GM19023 (cell line): ENCODE results near the gene FBXW2.
A peak's percentile ranks its signal among the peaks of the same experiment; 100 is the strongest.
"Not testable (repeated sequence)": the region's sequence is repeated elsewhere in the genome, so short reads cannot be mapped to it uniquely, and the experiment has no call there.

Experiments used
- ATAC-seq: cut with Tn5 transposase; IDR thresholded peaks from one replicate; pipeline ENCODE4 v1.9.1; 2021; ENCODE audit warnings: mild to moderate bottlenecking, moderate library complexity; ENCODE audit not compliant: unreplicated experiment

The FBXW2 gene, protein sequence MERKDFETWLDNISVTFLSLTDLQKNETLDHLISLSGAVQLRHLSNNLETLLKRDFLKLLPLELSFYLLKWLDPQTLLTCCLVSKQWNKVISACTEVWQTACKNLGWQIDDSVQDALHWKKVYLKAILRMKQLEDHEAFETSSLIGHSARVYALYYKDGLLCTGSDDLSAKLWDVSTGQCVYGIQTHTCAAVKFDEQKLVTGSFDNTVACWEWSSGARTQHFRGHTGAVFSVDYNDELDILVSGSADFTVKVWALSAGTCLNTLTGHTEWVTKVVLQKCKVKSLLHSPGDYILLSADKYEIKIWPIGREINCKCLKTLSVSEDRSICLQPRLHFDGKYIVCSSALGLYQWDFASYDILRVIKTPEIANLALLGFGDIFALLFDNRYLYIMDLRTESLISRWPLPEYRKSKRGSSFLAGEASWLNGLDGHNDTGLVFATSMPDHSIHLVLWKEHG

DNA sequence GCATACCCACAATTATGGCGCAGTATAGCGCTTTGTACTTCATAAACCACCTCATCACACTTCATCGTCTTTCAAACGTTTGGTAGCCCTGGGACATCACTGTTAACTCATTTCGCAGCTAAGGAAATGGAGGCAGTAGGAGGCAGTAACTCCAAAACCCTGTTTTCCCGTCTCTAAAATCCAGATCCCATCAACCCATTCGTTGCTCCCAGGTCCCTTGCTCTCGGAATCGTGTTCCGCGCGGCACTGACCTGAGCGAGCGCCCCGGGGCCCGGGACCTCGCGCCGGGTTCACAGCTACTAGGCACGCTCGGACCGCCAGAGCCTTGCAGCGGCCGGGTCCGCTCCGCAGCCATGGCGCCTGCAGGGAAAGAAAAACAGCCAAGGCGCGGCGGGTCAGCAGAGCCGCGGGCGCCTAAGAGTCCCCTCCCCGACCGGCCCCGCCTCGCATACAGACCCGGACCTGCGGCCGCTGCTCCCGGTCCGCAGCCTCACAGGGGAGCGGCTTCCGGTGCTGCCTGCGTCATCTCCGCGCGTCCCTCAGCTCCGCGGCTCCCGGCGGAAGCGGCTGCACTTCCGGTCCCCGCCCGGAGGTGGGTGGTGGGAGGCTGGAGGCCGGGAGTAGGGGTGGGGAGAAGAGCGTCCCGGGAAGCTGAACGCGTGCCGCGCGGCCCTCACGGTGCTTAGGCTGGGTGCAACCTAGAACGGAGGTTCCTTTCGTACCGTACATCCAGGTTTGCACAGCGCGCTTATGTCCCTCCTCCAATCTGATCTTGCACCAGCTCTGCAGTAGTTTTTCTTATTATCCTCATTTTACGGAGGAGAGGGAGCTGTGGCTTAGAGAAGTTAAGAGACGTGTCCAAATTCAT is at the start of gene FBXW2:
Gene FBXW2, minus strand, starts transcription at position 519 of the 868 bp plus-strand sequence. CDS start 5,158 bp downstream, outside the sequence.
- peak; percentile 96 for ATAC-seq

DNA sequence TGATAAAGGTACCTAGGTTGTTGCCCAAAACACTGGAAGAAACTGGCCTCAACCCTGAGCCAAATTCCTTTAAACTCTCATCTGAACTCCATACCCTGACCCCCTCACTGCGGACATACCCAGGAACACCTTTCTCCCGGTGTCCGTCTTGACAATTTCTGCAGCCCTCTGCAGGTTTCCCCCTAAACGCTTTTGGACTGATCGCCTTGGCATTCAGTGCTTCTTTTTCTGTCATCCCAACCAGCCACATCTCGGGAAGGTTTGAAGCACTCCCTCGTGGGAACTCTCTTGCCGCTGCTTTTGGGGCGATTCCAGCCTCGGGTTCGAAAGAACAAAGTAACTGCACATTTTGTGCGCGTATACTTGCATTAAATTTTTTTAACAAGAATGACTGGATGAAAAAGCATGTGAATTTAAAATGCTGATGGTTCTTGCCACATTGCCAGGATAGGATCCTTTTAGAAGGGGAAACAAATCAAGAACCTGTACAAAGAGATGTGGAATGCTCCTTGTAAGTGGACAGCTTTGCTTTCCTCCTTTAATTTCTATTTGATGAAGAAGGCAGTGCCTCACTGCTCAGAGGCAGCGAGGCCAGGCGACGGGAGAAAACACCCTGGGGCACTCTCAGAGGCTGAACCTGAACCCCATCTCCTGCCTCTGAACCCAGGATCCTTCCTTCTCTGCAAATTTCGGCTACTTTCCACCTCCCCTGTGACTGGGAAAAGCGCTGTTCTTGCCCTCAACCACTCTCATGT is 48.9 kb upstream of the FBXW2 start:
- ATAC-seq, result peak; percentile 6

DNA sequence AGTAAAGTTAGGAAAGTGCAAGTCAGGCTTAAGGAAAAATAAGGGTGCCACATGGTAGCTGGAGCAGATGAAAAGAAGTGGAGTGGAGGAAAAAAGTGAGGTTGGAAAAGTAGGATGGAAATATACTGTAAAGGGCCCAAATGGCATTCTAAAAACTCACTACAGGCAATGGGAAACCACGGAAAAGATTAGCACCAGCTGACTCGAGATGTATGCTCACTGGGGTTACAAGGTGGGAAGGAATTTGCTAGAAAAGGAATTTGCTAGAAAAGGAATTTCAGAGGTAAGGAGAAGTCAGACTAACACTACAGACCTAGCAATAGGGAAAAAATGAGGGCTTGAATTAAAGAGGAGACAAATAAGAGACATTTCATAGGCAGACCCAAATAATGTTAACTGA is 45.9 kb upstream of the FBXW2 start:
- no peak for ATAC-seq

DNA sequence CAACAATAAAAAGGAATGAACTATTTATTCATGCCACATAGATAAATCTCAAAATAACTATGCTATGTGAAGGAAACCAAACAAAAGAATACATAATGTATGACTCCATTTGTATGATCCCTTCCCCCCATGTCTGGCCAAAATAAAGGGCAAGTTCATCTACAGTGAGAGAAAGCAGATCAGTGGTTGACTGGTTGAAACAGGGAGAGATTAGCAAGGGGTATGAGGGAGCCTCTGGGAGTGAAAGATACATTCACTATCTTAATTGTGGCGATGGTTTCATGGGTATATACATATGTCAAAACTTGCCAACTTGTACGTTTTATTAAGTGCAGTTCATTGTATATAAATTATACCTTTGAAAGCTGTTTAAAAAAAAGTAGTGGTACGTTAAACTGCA is 44.7 kb upstream of the FBXW2 start:
- ATAC-seq, result no peak

DNA sequence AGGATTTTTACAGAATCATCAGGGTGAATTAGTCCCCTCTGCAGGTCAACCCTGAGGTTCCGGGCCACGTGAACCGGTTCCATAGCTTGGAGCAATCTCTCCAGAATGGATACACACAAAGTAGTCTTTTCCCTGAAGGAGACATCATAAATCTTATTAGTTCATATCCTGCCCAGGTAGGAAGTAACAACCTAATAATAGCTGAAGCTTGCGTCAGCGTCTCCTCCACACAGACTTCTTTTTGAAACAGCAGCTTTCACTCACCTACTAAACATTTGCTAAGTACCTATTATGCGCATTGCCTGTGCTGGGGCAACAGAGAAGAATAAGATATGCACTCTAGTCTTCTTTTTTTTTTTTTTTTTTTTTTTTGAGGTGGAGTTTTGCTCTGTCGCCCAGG is 40.1 kb upstream of the FBXW2 start:
- ATAC-seq, result no peak

DNA sequence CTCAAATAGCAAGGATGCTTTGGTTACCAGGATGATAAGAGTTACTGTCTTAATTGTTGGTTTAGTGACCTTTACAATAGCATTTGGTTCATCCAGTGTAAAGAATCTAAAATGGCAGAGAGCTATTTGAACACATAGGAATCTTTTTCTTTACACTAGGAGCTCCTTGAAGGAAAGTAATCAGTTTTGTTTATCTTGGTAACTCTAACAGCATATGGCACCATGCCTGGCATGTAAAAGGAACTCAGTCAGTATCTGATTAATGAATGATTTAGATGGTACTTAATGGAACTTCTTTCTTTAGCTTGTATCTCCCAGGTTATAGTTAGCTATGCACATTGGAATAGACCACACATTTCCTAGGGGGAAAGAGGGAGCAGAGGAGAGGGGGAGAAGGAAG is 39.6 kb upstream of the FBXW2 start:
- no peak for ATAC-seq

DNA sequence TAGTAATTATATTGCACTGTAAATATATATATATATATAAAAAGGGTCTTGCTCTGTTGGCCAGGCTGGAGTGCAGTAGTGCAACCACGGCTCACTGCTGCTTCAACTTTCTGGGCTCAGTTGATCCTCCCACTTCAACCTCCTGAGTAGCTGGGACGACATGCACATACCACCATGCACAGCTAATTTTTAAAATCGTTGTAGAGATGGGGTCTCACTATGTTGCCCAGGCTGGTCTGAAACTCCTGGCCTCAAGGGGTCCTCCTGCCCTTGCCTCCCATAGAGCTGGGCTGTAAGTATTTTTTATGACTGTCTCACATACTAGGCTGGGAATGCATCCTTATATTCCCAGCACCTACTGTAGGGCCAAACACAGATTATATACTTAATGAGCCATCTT is 37.6 kb upstream of the FBXW2 start:
- no peak for ATAC-seq

DNA sequence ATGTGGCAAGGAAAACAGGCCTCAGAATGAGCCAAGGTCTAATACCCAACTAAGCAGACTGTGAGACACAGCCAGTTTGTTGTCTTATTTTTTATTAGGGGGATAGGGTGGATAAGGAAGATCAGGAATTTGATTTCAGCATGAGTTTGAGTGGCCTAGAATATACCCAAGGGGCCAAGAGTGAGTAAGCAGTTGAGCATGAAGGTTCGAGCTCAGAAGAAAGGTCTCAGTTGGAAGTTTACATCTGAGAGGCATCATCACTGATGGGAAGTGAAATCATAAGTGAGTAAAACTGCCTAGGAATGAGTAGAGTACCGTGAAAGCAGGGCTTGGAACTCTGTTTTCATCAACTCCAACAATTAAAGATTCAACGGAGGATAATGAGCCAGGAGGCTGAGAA is 36.9 kb upstream of the FBXW2 start:
- ATAC-seq, result no peak

DNA sequence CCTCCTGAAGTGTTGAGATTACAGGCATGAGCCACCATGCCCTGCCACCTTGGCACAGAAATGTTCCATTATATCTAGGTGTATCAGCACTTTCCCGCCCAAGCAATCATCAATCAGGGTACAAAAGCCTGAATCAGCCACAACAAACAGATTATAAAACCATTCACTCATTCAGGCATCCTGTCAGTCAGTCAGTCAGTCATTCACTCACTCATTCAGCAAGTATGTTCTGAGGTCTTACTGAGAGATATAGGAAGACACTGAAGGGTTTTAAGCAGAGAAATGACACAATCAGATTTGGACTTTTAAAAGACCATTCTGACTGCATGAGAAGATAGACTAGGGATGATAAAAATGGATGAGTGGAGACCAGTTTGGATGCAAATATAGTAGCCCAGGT is 36.4 kb upstream of the FBXW2 start:
- ATAC-seq, result no peak

DNA sequence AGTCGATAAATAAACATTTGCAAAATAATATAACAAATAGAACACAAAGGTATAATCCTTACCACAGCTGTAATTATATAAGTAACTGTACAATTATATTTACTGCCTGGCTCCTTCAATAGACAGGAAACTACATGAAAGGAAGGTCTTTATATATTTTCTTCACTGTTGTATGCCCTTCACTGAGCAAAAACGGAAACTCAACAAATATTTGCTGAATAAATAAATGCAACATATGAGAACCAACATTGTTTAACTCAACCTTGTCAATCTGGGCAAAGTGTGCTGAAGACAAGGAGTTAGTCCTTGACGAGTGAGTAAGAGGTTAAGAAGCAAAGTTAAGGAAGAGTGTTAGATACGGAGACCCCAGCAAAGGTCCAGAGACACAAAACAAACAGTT is 26.9 kb upstream of the FBXW2 start:
- ATAC-seq, result no peak

DNA sequence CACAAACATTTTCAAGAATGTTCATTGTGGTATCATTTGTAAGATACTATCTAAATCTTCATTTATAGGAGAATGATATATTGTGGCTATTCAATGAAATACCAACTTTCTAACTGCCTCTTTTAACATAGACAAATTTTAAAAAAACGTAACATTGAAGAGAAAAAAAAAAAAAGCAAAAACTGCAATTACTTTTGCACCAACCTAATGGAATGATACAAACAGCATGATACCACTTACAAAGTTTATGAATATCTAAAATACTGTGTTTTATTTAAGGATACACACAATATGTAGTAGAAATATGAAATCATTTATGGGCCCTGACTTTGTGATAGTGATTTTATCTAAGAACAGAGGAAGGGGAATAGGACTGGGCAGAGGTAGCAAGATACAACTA is 25.4 kb upstream of the FBXW2 start:
- no peak for ATAC-seq

DNA sequence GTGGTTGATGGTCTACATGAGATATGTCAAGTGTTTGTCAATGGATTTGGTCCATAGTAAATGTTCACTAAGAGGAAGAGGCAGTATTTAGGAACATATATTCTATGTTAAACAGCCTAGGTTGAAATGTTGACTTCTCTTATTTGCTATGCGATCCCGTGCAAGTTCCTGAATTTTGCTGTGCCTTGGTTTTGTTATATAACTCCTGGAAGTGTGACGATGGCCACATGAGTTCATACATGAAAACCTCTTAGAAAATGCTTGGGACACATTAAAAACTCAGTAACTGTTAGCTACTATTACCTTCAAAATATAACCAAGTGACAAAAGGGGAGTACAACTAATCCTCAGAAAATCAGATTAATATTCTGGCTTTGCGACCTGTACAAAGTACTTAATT is 21.9 kb upstream of the FBXW2 start:
- no peak for ATAC-seq

DNA sequence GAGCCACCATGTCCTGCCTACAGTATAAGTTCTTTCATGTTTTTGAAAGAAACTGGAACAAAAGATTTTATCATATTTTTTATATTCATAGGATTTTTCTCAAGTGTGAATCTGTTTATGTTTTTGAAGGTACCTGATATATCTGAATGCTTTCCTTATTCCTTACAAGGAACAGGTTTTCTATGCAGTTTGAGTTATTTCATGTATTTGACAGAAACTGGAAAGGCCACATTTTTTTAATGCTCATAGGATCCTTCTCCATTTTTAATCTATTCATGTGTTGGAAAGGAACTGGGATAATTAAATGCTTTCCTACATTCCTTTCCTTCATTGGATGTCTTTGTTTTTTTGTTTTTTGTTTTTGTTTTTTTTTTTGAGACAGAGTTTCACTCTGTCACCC is 15.7 kb upstream of the FBXW2 start:
- ATAC-seq, result no peak

DNA sequence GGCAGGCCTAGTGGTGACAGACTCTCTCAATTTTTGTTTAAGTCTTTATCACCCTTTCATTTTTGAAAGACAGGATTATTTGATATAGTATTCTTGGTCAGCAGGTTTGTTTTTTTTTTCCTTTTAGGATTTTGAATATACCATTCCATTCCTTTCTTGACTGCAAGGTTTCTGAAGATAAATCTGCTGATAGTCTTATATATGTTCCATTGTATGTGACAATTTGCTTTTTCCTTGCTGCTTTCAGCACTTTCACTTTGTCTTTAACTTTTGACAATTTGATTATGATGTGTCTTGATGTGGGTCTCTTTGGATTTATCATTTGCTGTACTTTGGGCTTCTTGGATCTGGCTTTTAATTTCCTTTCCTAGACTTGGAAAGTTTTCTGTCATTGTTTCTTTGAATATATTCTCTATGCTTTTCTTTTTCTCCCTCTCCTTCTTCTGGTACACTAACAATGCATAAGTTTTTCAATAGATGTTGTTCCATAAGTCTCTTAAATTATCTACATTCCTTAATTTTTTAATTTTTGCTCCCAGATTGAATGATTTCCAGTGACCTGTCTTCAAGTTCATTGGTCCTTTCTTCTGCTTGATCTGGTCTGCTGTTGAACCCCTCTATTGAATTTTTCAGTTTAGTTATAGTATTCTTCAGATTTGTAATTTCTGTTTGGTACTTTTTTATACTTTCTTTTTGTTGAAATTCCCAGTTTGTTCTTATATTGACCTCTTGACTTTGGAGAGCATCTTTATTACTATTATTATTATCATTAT is 14.6 kb upstream of the FBXW2 start:
- no peak for ATAC-seq

DNA sequence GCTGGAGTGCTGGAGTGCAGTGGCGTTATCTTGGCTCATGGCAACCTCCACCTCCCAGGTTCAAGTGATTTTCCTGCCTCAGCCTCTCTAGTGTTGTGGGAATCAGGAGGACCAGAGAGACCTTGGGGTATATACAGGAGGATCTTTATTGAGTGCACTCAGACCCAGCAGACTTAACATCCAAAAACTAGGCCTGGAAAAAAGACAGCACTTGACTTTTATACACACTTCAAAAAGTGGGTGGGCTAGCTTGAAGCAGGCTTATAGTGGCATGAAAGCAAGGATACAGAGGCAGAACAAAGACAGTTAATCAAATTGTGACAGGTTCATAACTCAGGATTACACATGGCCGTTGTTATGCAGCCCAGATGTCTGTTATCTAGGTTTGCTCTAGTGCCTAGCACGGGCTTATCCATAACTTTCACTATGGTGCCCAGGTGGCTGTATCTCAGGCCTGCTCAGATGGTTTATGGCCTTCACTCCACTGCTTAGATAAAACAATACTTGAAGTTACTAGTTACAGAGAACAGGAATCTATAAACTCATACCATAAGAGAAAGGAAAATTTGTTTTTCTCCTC is 11.7 kb upstream of the FBXW2 start:
- not testable (repeated sequence) for ATAC-seq

DNA sequence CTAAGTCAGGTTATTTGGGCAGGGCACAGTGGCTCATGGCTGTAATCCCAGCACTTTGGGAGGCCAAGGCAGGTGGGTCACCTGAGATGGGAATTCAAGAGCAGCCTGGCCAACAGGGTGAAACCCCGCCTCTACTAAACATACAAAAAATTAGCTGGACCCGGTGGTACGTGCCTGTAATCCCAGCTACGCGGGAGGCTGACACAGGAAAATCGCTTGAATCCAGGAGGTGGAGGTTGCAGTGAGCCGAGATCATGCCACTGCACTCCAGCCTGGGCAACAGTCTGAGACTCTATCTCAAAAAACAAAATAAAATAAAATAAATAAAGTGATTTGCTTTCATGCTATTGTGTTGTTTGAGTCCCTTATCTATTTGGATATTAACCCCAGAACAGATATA is 8.2 kb upstream of the FBXW2 start:
- no peak for ATAC-seq

DNA sequence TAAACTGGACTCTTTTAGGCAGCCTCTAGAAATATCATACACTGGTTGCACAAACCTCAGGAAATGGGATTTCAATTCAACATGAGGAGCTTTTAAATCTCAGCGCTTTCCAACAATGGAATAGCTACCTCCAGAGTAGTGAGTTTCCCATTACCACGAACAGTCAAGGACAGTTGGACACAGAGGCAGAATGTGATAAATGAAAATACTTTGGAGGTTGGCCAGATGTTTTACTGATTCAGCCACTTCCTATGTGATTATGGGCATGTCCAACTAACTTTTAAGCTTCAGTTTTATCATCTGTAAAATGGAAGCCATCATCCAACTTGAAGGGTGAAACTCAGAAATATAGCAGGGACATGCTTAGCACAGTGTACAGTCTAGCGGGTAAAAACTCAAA is 2.1 kb downstream of the FBXW2 start:
- no peak for ATAC-seq

DNA sequence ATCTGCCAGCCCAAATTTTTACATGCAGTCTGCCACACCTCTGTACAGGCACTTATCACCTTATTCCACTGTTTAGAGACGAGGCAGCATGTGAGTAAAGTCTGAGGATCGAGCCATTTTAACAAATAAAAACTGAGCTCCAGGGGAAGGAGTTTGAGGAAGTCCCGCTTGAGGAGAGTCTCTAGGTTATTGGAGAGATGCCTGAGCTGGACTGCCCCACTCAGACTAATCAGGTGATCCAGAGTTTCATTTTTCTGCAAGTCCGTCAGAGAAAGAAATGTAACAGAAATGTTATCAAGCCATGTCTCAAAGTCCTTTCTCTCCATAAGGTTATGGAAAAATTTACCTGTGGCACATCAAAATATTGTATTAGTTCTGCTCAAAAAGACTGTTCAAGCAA is 5.3 kb downstream of the FBXW2 start:
- ATAC-seq, result no peak

DNA sequence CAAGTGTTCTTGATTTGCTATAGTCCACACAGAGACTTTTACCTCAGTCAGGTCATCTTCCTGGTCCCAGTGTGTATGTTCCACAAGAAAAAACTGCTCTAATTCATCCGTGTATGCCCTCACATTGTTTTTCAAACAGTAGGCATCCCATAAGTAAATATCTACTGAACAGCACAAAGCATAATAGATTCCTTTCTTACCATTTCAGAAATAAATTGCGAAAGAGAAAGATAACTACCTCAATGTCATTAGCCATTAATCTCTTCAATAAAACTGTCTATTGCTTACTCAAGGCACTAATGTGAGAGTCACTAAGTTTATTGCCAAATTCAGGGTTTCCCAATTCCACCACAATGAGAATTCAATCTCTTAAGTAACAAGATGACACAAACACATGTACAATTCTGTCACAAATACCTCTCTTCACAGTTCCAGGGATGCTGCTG is 9.6 kb downstream of the FBXW2 start:
- no peak for ATAC-seq

DNA sequence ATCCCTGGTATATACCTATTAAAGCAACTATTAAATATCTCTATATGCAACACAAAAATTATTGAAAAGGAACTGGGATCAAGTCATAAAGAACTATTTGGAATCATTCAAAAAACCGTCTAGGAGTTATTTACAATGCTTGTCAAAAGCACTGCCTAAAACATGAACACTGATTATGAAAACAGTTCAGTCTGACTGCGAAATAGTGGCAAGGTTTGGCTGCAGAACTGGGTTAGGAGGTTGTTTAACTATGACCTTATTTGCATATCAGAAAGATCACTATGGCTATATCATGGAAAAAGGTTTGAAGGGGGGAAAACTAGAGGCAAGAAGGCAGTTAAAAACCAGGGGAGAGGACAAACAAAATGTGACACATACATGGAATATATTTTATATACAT is 12.0 kb downstream of the FBXW2 start:
- no peak for ATAC-seq
